Hepatocyte (in vitro differentiated cells): ENCODE results near the gene AKR1C1. TPM values are rescaled to one million over a fixed set of nuclear protein-coding genes. Genes with fewer than 3 reads are reported as not detected.
A peak's percentile ranks its signal among the peaks of the same experiment; 100 is the strongest.

Source experiments
- DNase-seq: peaks from one replicate; pipeline ENCODE4 v3.0.0-alpha.2; 2016; ENCODE audit warnings: low spot score
- H2AFZ ChIP-seq: fragments of 200-600 bp; sonication (generic); 2 replicates; pipeline ENCODE4 v1.6.0; 2016; ENCODE audit warnings: antibody characterized with exemption, mild to moderate bottlenecking
- H3K27ac ChIP-seq: fragments of 200-600 bp; sonication (generic); 2 replicates; pipeline ENCODE4 v1.5.1; 2016; ENCODE audit warnings: mild to moderate bottlenecking
- H3K27me3 ChIP-seq: fragments of 200-600 bp; sonication (generic); 2 replicates; pipeline ENCODE4 v1.6.1; 2016
- H3K36me3 ChIP-seq: fragments of 200-600 bp; sonication (generic); replicated peaks from 2 replicates; pipeline ENCODE4 v1.5.1; 2016; ENCODE audit warnings: low read depth; ENCODE audit not compliant: insufficient read depth
- H3K4me1 ChIP-seq: fragments of 200-600 bp; sonication (generic); 2 replicates; pipeline ENCODE4 v1.5.1; 2016; ENCODE audit warnings: mild to moderate bottlenecking, moderate library complexity; ENCODE audit not compliant: insufficient read depth
- H3K4me2 ChIP-seq: fragments of 200-600 bp; sonication (generic); 2 replicates; pipeline ENCODE4 v1.6.0; 2016
- H3K4me3 ChIP-seq: fragments of 200-600 bp; sonication (generic); 2 replicates; pipeline ENCODE4 v1.5.1; 2016; ENCODE audit warnings: mild to moderate bottlenecking
- H3K79me2 ChIP-seq: fragments of 200-600 bp; sonication (generic); 2 replicates; pipeline ENCODE4 v1.6.0; 2017; ENCODE audit warnings: mild to moderate bottlenecking
- H3K9me2 ChIP-seq: fragments of 200-600 bp; sonication (generic); replicated peaks from 2 replicates; pipeline ENCODE4 v1.6.0; 2017; ENCODE audit warnings: mild to moderate bottlenecking; ENCODE audit not compliant: insufficient read depth
- H3K9me3 ChIP-seq: fragments of 200-600 bp; sonication (generic); 2 replicates; pipeline ENCODE4 v1.5.1; 2016; ENCODE audit warnings: low read depth, mild to moderate bottlenecking
- H4K20me1 ChIP-seq: fragments of 200-600 bp; sonication (generic); 2 replicates; pipeline ENCODE4 v1.6.0; 2016; ENCODE audit warnings: mild to moderate bottlenecking; ENCODE audit not compliant: insufficient read depth, poor library complexity, severe bottlenecking
- CTCF ChIP-seq: fragments of 200-600 bp; sonication (generic); IDR thresholded peaks from 2 replicates; pipeline ENCODE4 v1.5.1; 2016; ENCODE audit warnings: antibody characterized with exemption, mild to moderate bottlenecking; ENCODE audit not compliant: poor library complexity
- EZH2 ChIP-seq: fragments of 200-600 bp; sonication (generic); IDR thresholded peaks from 2 replicates; pipeline ENCODE4 v1.6.1; 2016; ENCODE audit warnings: antibody characterized with exemption, mild to moderate bottlenecking, borderline replicate concordance
- EZH2phosphoT487 ChIP-seq: fragments of 200-600 bp; sonication (generic); IDR thresholded peaks from one replicate; pipeline ENCODE4 v1.6.1; 2018; ENCODE audit warnings: antibody characterized with exemption, mild to moderate bottlenecking, low read depth, moderate library complexity; ENCODE audit not compliant: unreplicated experiment, severe bottlenecking
- WGBS: methylation state at CpG from one replicate; pipeline ENCODE4 v1.1.6; 2016; ENCODE audit warnings: low lambda C conversion rate; ENCODE audit errors: missing lambda C conversion rate; 5-methylcytosine and 5-hydroxymethylcytosine counted together
- polyA plus RNA-seq: library from polyadenylated mRNA; unstranded; fragments of >200 nt; fragmentation: Nextera tagmentation; extraction: Ambion mirVana; gene quantifications from 2 replicates; pipeline ENCODE4 v1.2.1, GENCODE V29; 2016
- total RNA-seq: library from RNA; depleted of rRNA; stranded (reverse); fragments of >200 nt; gene quantifications from 2 replicates; pipeline ENCODE4 v1.2.3, GENCODE V29; 2014

The AKR1C1 gene
- total and polyA plus RNA-seq, 2 experiments from 2014 or later: 106 to 175 TPM

DNA sequence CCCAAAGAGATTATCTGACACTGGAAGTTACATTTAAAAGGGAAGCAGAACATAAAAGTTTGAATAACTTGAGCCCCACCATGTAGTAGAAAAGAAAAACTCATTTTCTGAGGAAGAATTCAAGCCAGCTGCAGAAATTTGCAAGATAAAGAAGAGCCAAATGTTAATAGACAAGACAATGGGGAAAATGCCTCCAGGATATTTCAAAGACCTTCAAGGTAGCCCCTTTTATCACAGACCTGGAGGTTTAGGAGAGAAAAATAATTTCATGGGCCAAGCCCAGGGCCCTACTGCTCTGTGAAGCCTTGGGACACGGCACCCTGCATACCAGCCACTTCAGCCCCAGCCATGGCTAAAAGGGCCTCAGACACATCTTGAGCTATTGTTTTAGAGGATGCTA, 18.4 kb upstream of the AKR1C1 start:
- WGBS: 90% methylated on average over 1 of the region's 1 CpG
- Histone ChIP-seq H3K4me1 (peaks cover 45% of the 10 kb centered on the region), H3K4me2 (no peak overlapping the region)

GRCh38 chr10:4945766-4946717, 17.2 kb upstream of the AKR1C1 start:
- peak overlapping the region; percentile 87 for H3K27ac ChIP-seq

More for the DNA sequence above, 18.4 kb upstream of the AKR1C1 start:
- Histone ChIP-seq H4K20me1 (no peaks in the 10 kb centered on the region), H3K79me2 (no peaks in the 10 kb centered on the region), H3K4me3 (no peak overlapping the region), H3K9me3 (no peaks in the 10 kb centered on the region), H3K27me3 (no peaks in the 10 kb centered on the region), H3K36me3 (no peaks in the 10 kb centered on the region), H3K9me2 (no peaks in the 10 kb centered on the region), H3K27ac (no peak overlapping the region), H2AFZ (no peak overlapping the region)
- DNase-seq: no peak
- TF ChIP-seq EZH2 (no peak), CTCF (no peak), EZH2phosphoT487 (no peak)

GRCh38 chr10:4947039-4947634, 16.1 kb upstream of the AKR1C1 start:
- DNase-seq: no peak
- Histone ChIP-seq H3K4me3 (no peak overlapping the region), H3K4me2 (peak overlapping the region; percentile 7), H3K9me3 (no peaks in the 10 kb centered on the region), H3K9me2 (no peaks in the 10 kb centered on the region), H2AFZ (no peak overlapping the region), H3K36me3 (no peaks in the 10 kb centered on the region), H3K79me2 (no peaks in the 10 kb centered on the region), H3K4me1 (peaks cover 42% of the 10 kb centered on the region), H3K27me3 (no peaks in the 10 kb centered on the region), H4K20me1 (no peaks in the 10 kb centered on the region), H3K27ac (peak overlapping the region; percentile 87)
- TF ChIP-seq EZH2 (no peak), CTCF (no peak), EZH2phosphoT487 (no peak)

More at GRCh38 chr10:4945766-4946717, 17.2 kb upstream of the AKR1C1 start:
- Histone ChIP-seq H3K9me2 (no peaks in the 10 kb centered on the region), H3K4me3 (no peak overlapping the region), H3K79me2 (no peaks in the 10 kb centered on the region), H4K20me1 (no peaks in the 10 kb centered on the region), H3K36me3 (no peaks in the 10 kb centered on the region), H3K9me3 (no peaks in the 10 kb centered on the region), H3K4me2 (no peak overlapping the region), H3K27me3 (no peaks in the 10 kb centered on the region), H2AFZ (no peak overlapping the region), H3K4me1 (peaks cover 48% of the 10 kb centered on the region)
- TF ChIP-seq EZH2 (no peak), CTCF (no peak), EZH2phosphoT487 (no peak)
- DNase-seq: no peak
- WGBS: 79% methylated on average over 2 of the region's 2 CpGs
